ENCODE measurements around the gene VEPH1.
"Not testable (repeated sequence)": the region's sequence is repeated elsewhere in the genome, so short reads cannot be mapped to it uniquely, and the experiment has no call there.

VEPH1 gene

GRCh38 chr3:157335233-157336076 is 167.8 kb downstream of the VEPH1 start:
- FAIRE-seq, result no peak

DNA sequence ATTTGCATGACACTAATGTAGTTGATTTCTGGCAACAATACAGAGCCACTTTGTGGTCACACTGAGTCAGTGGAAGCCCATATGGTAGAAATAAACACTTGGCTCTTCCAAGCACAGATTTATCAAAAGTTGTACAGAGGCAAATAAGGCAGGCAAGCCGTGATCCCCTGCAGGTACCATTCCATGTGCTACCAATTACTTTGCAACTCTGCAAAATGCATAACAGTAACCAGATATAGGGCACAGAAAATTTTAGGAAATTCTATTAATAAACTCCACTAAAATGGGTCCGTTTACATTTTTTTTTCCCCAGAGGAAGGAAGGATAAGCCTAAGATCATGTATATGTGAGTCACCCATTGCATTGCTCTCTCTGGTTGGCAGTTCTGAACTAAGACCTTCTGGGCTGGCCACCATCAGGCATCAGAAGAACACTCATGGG is 169.6 kb downstream of the VEPH1 start:
- FAIRE-seq, result no peak

GRCh38 chr3:157330206-157330605 is 173.0 kb downstream of the VEPH1 start:
- no peak for FAIRE-seq

GRCh38 chr3:157329551-157329950 is 173.7 kb downstream of the VEPH1 start:
- FAIRE-seq, result no peak

DNA sequence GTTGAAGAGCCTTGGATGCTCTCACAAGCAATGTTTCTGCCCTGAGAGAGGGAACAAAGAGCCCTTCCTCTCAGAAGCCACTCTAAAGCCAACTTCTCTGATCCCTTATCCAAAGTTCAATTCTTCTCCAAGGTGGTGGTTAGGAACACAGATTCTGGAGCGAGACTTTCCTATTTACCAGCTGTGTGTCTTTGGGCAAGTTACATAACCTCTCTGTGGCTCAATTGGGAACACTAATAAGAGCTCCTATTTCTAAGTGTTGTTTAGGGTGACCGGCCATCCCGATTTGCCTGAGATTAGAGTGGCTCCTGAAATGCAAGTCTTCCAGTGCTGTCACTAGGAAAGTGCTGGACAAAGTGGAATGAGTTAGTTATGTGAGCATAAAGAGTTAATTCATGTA is 175.4 kb downstream of the VEPH1 start:
- no peak for FAIRE-seq

GRCh38 chr3:157327018-157327417 is 176.2 kb downstream of the VEPH1 start:
- FAIRE-seq, result no peak

DNA sequence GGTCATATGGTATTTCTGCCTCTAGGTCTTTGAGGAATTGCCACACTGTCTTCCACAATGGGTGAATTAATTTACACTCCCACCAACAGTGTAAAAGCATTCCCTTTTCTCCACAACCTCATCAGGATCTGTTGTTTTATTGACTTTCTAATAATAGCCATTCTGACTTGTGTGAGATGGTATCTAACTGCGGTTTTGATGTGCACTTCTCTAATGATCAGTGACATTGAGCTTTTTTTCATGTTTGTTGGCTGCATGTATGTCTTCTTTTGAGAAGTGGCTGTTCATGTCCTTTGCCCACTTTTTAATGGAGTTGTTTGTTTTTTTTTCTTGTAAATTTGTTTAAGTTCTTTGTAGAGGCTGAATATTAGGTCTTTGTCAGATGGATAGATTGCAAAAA is 178.3 kb downstream of the VEPH1 start:
- FAIRE-seq, result not testable (repeated sequence)

DNA sequence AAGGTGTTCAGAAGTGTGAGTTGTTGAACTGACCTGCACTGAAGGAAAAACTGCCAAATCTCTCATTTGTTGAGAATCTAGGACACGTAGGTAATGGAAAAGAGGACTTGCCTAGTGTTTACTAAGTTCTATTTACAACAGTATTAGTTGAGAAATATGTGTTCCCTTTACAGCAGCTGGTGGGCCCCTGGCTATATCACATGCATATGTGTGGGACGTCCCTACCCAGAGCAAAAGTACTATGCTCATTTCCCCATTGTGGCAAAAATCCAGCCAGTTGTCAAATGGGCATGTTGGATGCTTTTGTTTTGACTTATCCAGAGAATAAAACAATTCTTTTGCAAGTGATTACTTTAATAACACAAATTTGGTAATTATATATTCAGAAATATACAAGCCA is 179.9 kb downstream of the VEPH1 start:
- no peak for FAIRE-seq

GRCh38 chr3:157319672-157320071 is 183.5 kb downstream of the VEPH1 start:
- FAIRE-seq, result no peak

DNA sequence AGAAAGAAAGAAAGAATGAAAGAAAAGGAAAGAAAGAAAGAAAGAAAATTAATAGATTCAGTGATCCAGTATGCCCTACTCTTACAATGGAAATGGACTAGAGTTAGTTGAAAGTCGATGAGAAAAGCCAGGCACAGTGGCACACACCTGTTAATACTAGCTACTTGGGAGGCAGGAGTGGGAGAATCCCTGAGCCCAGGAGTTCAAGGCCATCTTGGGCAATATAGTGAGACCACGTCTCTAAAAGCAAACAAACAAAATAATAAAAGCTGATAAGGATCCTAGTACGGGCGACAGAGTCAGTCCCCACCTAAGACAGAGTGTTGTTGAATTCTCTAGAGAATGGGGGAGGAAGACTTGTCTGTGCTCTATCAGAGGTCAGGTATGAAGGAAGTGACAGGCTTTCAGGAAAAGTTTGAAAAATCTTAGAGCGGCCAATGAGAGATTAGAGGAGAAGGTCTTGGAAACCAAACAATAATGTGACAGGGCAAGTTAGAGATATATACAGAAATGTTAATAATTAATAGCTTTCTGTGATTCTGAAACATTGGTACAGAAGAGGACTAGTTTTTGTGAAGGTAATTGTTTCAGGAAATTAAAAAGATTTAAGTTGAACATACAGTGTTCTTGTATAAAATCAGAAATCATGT is 184.5 kb downstream of the VEPH1 start:
- no peak for FAIRE-seq

- no peak for FAIRE-seq
Measured at GRCh38 chr3:157317895-157318294, 185.3 kb downstream of the VEPH1 start.

DNA sequence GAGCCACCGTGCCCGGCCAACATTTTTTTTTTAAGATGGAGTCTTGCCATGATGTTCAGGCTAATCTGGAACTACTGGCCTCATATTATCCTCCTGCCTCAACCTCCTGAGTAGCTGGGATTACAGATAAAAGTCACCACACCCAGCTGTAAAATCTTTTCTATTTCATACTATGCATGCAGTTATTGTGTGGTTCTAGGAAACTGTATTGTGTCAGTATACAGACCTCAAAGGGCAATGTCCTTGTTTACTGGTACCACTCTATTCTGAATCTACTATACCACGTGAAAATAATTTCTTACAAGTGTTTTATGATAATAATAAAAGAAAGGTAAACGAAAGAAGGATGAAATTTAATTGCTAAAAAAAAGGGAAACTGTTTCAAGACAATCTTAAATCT is 190.0 kb downstream of the VEPH1 start:
- FAIRE-seq, result no peak

- no peak for FAIRE-seq
Measured at GRCh38 chr3:157312376-157312745, 190.9 kb downstream of the VEPH1 start.

DNA sequence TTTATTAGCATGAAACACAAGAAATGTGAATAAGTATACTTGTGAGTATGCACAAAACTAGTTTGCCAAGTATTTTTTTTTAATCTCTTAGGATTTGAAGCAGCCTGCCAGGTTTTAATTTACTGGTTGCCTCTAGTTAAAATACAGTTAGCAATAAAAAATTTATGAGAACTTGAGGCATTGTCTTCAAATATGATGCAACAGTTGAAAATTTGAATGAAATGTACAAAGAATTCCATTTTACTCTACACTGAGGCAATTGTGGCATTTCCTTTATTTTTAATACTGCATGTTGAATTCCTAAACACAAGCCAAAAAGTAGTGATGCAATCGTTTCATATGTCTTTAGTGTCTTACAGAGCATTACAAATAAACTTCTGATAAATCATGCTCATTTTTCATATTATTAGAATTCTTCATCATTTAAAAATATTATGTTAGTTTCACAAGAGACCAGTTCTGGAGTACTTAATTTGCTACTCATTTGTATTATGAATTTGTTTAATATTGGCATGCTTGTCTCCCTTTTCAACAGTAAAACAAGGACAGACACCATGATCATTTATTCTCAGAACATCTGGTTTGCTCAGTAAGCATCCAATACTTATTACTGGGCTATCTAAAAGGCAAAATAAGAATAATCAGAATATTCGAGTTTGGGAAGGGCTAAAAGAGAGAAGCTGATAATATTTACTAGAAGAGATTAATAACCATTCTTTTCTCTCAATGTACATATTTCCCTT is 191.4 kb downstream of the VEPH1 start:
- no peak for FAIRE-seq

- no peak for FAIRE-seq
Measured at GRCh38 chr3:157310329-157311052, 192.7 kb downstream of the VEPH1 start.

GRCh38 chr3:157306502-157306901 is 196.7 kb downstream of the VEPH1 start:
- no peak for FAIRE-seq

DNA sequence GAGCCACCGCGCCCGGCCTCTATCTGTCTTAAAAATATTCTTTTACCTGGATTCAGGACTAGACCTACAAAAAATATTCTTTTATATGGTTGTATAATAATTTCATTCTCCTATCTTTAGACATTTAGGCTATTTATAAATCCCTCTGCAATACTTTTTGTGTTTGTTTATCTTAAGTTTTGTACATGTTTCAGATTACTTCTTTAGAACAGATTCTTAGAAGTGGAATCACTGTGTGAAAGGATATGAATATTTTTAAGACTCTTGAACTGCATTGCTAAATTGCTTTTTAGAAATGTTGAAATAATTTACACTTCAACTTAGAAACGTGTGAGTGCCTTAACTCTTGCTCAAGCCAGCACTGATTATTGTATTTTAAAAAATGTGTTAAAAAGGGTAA is 197.8 kb downstream of the VEPH1 start:
- FAIRE-seq, result no peak

GRCh38 chr3:157301755-157302154 is 201.5 kb downstream of the VEPH1 start:
- FAIRE-seq, result no peak

DNA sequence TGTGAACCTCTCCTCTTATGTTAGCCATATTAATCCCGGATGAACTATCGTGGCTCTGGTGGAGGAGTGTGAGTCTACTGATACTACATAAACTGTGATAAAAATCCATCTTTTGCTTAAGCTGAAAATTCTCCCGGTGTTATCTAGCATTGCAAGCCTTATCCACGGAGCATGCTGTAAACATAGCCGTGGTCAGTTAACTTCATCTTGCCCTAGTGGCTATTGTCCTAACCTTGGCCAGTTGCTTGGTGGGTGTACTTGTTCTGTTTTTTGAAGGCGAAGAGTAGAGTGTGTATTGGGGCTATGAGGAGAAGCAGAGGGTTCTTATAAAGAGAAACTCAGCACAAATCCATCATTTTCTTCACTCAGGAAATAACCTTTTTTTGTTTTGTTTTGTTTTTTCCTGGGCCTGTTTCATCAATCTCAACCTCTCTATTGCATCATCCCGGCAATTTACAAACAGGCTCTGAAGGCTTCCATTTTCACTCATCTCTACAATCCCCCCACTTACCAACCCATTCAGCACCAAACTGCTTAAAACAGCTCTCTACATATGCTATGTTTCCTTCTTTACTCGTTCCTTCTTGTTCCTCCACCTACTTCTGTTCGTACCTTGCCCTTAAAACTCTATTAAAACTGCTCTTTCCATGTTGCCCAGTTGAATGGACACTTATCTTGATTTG is 202.1 kb downstream of the VEPH1 start:
- no peak for FAIRE-seq

GRCh38 chr3:157300094-157300493 is 203.1 kb downstream of the VEPH1 start:
- FAIRE-seq, result no peak

DNA sequence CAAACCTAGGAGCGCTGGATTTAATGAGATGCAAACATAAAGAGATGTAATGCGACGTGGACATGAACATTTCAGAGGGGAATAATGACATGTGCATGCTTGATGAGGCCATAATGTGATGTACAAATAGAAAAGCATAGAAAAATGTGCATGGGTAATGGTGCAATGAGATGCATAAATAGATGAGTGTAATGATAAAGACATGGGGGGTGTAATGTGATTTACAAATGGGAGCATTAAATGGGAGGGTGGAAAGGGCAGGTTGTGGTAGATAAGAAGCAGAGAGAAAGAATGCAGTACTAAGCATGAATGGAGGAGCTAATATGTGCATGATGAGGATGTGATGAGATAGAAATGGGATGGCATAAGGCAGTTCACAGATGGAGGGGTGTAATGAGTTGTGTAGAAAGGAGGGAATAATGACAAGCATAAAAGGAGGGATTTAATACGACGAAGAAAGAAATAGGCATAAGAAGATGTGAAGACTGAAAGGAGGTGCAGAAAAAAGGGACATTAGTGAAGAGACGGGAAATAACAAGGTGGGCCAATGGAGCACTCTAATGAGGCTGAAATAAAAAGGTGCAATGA is 205.8 kb downstream of the VEPH1 start:
- FAIRE-seq, result no peak

GRCh38 chr3:157294953-157295352 is 208.3 kb downstream of the VEPH1 start:
- no peak for FAIRE-seq

Data from G401.6 (cell line).